ENCODE measurements around the gene ERGIC1. TPM values are rescaled to one million over a fixed set of nuclear protein-coding genes. Genes with fewer than 3 reads are reported as not detected.

Gene ERGIC1
- total and polyA plus RNA-seq, 10 of the 15 experiments (the other 5 are each of a cell fraction or from before 2014, with no cell fraction given): 8.8 to 104 (median 76.3) TPM

DNA sequence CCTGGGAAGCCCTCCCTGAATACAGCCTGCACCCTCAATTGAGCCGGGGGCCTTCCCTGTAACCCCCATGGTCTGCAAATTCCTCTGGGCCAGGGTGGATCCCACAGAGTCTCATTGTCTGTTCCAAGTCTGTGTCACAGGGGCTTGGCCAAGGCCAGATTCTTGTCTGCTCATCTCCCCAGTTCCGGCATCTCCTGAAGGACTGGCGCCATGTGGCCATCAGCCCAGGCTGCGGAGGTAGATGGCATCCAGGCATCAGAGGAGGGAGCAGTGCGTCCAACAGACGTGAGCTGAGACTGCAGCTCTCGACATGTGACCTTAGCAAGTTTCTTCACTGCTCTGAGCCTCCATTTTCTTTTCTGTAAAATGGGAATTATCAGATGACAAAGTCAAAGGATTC, 87.9 kb downstream of the ERGIC1 start:
- ChIA-PET CTCF (interaction anchor here (0.6 kb wide), 1 partner anchor 210 kb away, joined by 3 read pairs; no protein-coding TSS in a partner anchor), SMC1A (ENCODE audit: uncharacterized antibody, unreplicated experiment) (no interaction called here), RAD21 (ENCODE audit: unreplicated experiment) (no interaction called here), POLR2A (no interaction called here)
- no peak for TF ChIP-seq STAT1 (conservative IDR thresholded peaks at IDR 0.05)
- no peak for TF ChIP-seq TCF3 (IDR thresholded peaks at IDR 0.05; ENCODE audit: borderline replicate concordance, insufficient read depth, low read depth, low read length)
- TF ChIP-seq, protein P1, sequence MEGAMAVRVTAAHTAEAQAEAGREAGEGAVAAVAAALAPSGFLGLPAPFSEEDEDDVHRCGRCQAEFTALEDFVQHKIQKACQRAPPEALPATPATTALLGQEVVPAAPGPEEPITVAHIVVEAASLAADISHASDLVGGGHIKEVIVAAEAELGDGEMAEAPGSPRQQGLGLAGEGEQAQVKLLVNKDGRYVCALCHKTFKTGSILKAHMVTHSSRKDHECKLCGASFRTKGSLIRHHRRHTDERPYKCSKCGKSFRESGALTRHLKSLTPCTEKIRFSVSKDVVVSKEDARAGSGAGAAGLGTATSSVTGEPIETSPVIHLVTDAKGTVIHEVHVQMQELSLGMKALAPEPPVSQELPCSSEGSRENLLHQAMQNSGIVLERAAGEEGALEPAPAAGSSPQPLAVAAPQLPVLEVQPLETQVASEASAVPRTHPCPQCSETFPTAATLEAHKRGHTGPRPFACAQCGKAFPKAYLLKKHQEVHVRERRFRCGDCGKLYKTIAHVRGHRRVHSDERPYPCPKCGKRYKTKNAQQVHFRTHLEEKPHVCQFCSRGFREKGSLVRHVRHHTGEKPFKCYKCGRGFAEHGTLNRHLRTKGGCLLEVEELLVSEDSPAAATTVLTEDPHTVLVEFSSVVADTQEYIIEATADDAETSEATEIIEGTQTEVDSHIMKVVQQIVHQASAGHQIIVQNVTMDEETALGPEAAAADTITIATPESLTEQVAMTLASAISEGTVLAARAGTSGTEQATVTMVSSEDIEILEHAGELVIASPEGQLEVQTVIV (IDR thresholded peaks at IDR 0.05; ENCODE audit: borderline replicate concordance, partially characterized antibody): no peak
- no peak for TF ChIP-seq HDAC6 (IDR thresholded peaks at IDR 0.05; ENCODE audit: unreplicated experiment)
- no peak for TF ChIP-seq RAD51 (IDR thresholded peaks at IDR 0.05)
- TF ChIP-seq BRCA1 (IDR thresholded peaks at IDR 0.05; ENCODE audit: low read depth, low read length): no peak
- TF ChIP-seq MTA3 (IDR thresholded peaks at IDR 0.05; ENCODE audit: borderline replicate concordance, low read length): no peak
- no peak for TF ChIP-seq ZNF217 (IDR thresholded peaks at IDR 0.05)
- no peak for TF ChIP-seq MTA2 (IDR thresholded peaks at IDR 0.05; ENCODE audit: low read depth)
- no peak for TF ChIP-seq WRNIP1 (IDR thresholded peaks at IDR 0.05; ENCODE audit: borderline replicate concordance, low read depth, low read length)
- no peak for TF ChIP-seq CBFB (IDR thresholded peaks at IDR 0.05; ENCODE audit: low read depth)
- TF ChIP-seq ZSCAN29 (IDR thresholded peaks at IDR 0.05): no peak
- no peak for TF ChIP-seq NFIC (IDR thresholded peaks at IDR 0.05; ENCODE audit: low read depth, low read length)
- no peak for TF ChIP-seq KAT2A (conservative IDR thresholded peaks at IDR 0.05; ENCODE audit: control insufficient read depth, low read depth, low read length)
- DNase-seq (ENCODE audit: low read depth, low spot score): no peak
- BruUV-seq (replicated peaks): no TSS peak
- Histone ChIP-seq H3K36me3 (ENCODE audit: control insufficient read depth in 2 of 2, insufficient read depth in 2 of 2, low read length in 1 of 2) (peaks cover 9 to 11% of the 10 kb centered on the region in 2 experiments), H2AFZ (ENCODE audit: control insufficient read depth, low read depth, low read length) (no peak overlapping the region), H3K4me1 (ENCODE audit: control insufficient read depth, insufficient read depth, low read length) (no peaks in the 10 kb centered on the region), H4K20me1 (ENCODE audit: control insufficient read depth, insufficient read depth) (no peaks in the 10 kb centered on the region), H3K79me2 (ENCODE audit: control insufficient read depth, insufficient read depth, low read length) (no peaks in the 10 kb centered on the region), H3K27me3 (replicated peaks in 1 of 2; ENCODE audit: control insufficient read depth in 2 of 2, insufficient read depth in 2 of 2, low read length in 1 of 2) (no peaks in the 10 kb centered on the region), H3K9ac (ENCODE audit: control insufficient read depth, insufficient read depth, low read length) (no peak overlapping the region), H3K27ac (ENCODE audit: control insufficient read depth, insufficient read depth) (no peak overlapping the region), H3K4me2 (ENCODE audit: control insufficient read depth, insufficient read depth) (no peak overlapping the region), H3K9me3 (replicated peaks; ENCODE audit: control insufficient read depth, insufficient read depth, low read length) (no peaks in the 10 kb centered on the region), H3K4me3 (no peak overlapping the region)
- intact Hi-C loops (cut with micrococcal nuclease; ENCODE audit: unreplicated experiment): no loop called here
- no peak for FAIRE-seq
- ATAC-seq: no peak
- 94% methylated on average over 7 of the region's 7 CpGs for WGBS (ENCODE audit: insufficient coverage, insufficient replicate concordance, low lambda C conversion rate, missing lambda C conversion rate)
- in situ Hi-C loops (cut with MboI): loop anchor here (10.0 kb wide), 1 partner anchor 447 kb away; no protein-coding TSS in a partner anchor
